NCI-H1048 (cell line): ENCODE data around the gene C11orf21.

Source experiments
- DNase-seq: peaks from one replicate; lab custom pipeline; 2025; lab: John Stamatoyannopoulos, UW

The C11orf21 gene

DNA sequence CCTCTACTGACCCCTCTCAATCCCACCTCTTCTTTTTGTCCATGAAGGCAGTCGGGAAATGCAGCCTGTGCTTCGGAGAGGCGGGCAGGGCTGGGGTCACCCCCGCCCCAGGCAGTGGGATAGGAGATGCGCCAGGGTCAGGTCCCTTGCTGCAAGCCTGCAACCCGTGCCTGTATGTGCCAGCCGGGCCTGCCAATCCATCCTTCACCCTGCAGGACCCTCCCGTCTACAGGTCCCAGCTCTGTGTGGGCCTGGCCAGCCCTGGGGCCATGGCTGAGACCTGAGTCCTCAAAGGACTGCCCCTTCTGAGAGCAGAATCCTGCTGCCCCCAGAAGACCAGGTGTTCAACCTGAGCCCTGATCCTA is 42.3 kb downstream of the C11orf21 start:
- no peak for DNase-seq

DNA sequence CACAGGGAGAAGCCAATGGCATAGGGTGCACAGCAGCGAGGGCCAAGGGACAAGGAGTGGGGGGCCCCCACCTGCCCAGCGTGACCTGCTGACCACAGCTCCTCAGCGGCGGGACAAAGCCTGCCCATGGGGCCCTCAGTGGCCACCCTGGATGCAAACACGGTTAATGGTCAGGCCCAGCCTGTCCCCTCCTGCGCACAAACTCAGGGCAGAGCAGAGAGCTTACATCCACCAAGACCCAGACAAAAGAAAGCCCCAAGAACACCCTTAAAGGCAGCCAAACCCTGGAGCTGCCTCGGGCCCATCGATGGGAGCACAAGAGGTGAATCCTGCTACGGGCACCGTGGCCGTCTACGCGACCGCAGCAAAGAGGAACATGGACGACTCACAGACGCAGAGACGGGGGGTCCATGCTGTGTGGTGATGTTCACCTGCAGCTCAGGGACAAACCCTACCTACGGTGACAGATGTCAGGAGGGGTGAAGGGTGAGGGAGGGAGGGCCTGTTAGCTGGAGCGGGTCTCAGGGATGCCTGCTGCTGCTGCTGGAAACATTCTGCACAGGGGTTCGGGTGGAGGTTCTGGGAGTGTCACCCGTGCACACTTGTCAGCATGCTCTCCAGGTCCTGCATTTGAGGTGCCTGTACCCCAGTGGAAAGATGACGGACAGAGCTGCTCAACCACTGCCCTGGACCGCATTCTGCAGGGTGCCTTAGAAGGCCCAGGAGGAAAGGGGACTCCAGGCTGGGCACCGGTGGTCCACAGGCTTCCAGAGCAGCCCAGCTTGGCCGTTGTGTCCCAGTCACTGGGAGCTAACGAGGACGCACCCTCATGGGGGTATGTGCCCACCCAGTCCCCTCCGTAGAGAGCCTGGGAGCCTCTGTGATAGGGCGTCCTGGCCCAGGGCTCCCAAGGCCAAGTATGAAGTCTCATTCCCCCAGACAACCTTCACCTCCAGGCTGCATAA is 42.9 kb downstream of the C11orf21 start:
- DNase-seq: no peak

GRCh38 chr11:2256951-2257700 is 44.6 kb downstream of the C11orf21 start:
- DNase-seq: peak; percentile 34

- no peak for DNase-seq
Measured at GRCh38 chr11:2256293-2256913, 45.3 kb downstream of the C11orf21 start.

DNA sequence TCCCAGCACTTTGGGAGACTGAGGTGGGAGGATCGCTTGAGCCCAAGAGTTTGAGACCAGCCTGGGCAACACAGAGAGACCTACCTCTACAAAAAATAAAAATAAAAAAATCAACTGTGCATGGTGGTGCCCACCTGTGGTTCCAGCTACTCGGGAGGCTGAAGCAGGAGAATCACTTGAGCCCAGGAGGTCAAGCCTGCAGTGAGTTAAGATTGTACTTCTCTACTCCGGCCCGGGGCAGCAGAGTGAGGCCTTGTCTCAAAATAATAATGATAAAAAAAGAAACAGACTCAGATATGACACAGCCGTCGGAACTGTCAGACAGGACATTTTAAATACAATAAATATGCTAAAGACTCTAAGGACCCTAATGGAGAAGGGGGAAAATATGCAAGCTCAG is 49.7 kb downstream of the C11orf21 start:
- DNase-seq: no peak

DNA sequence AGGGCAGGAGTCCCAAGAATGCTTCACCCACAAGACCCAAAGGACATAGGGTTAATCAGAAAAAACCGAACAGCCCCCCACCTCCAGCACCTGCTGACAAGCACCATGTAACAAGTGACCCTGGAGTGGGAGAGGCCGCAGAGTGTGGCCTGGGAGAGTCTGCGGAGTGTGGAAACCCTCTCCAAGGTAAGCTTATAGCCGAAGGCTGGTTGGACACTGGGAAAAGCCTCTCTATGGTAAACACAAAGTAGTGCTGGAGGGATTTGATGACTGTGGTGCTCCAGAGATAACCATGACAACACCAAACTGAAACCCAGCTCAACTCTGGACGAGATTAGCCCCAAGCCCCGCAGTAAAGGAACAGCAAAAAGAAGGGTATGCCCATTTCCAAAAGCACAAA is 50.6 kb downstream of the C11orf21 start:
- DNase-seq: no peak

DNA sequence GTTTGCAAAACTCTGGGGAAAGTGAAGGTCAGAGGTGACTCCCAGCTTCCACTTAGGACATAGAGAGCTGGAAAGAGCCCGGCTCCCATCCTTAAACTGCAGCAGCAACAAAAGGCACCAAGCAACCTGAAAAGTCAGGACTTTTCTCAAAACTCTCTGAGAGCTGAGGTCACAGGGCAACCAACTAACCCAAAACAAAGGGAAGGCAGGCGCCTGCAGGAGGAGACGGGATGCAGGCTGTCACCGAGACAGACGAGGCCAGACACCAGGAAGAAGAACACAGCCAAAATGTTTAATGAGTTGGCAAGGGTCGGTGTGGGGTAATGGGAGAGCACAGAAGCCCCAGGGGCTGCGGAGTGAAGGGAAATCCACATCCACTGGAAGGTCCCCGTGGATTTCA is 51.2 kb downstream of the C11orf21 start:
- no peak for DNase-seq

DNA sequence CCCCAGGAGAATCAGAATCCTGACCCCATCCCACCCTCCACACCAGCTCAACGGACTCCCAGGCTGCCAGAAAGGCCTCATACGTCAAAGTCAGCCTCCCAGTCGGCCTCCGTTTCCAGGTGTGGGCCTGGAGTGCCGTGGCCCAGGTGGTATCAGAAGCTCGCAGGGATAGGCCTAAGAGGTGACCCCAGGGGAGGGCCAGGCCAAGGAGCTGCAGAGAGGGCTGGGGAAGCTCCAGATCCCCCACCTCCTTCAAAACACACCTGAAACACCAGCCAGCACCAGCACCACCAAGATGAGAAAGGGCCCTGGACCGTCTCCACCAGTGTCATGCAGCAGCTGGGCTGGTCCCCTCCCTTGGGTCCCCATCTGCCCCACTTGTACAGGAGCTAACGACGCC is 51.7 kb downstream of the C11orf21 start:
- DNase-seq: no peak

GRCh38 chr11:2249189-2249916 is 52.4 kb downstream of the C11orf21 start:
- DNase-seq: no peak

DNA sequence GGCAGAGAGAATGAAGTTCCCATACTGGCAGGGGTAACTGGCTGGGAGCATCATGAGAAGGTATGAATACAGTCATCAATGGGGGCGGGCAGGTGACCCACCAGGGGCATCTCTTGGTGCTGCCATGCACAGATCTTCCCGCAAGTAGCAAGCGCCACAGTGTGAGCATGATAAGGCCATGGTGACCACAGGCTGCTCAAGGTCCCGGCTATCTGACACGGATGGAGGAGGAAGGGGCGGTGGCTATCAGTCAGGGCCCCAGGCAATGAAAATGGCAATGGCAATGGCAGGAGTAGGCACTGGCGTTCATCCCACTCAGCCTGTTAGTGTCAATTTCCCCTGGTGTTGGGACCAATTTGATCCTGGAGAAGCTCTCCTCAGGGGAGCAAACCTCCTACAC is 53.0 kb downstream of the C11orf21 start:
- no peak for DNase-seq

DNA sequence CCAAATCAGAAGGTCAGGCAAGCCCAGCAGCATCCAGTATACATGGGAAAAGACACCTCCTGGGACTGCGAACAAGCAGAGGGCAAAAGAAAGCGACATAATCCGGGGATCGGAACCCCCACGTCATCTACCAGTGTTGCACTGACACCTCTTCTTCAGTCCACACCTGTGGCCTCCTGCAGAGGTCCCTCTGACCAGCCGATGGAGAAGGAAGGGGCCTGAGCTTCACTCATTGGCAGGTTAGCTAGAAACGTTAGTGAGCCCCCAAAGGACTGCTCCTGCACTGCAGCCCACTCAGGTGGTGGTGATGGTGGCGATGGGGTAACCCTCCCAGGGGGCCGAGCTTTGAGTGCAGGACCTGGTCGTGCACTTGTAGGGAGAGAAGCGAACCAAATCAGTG is 53.5 kb downstream of the C11orf21 start:
- DNase-seq: no peak

DNA sequence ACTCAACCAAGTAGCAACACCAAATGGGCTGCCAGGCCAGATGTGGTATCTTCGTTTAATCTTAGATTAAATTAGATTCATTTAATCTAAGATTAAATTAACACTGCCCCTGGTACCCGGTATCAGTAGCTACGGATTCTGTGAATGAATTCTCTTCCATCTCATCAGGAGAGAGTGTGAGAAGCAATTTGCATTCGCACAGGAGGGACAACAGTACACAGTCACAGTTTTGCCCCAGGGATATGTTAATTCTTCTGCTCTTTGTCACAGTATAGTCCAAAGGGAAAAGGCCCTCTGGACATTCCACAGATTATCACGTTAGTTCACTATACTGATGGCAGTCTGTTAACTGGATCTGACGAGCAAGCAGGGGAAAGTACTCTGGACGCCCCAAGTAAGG is 54.2 kb downstream of the C11orf21 start:
- DNase-seq: no peak
